ENCODE results near the gene TRPV2.
"Not testable (repeated sequence)": the region's sequence is repeated elsewhere in the genome, so short reads cannot be mapped to it uniquely, and the experiment has no call there.

GRCh38 chr17:16452268-16452667, 36.9 kb downstream of the TRPV2 start:
- TF ChIP-seq POLR2A (IDR thresholded peaks at IDR 0.05; ENCODE audit: low read length); GATA1 (IDR thresholded peaks at IDR 0.05; ENCODE audit: low read depth, low read length): not testable (repeated sequence)
